Stimulated activated CD8-positive, alpha-beta memory T cell treated with anti-CD3 and anti-CD28 coated beads, Interleukin-7, amount 100 ng/mL, for 24 hours (primary cell): ENCODE data around the gene LHX1.

Experiments
- DNase-seq: peaks from one replicate; pipeline ENCODE4 v3.0.0-alpha.2; 2020; ENCODE audit warnings: low read depth

The LHX1 gene

DNA sequence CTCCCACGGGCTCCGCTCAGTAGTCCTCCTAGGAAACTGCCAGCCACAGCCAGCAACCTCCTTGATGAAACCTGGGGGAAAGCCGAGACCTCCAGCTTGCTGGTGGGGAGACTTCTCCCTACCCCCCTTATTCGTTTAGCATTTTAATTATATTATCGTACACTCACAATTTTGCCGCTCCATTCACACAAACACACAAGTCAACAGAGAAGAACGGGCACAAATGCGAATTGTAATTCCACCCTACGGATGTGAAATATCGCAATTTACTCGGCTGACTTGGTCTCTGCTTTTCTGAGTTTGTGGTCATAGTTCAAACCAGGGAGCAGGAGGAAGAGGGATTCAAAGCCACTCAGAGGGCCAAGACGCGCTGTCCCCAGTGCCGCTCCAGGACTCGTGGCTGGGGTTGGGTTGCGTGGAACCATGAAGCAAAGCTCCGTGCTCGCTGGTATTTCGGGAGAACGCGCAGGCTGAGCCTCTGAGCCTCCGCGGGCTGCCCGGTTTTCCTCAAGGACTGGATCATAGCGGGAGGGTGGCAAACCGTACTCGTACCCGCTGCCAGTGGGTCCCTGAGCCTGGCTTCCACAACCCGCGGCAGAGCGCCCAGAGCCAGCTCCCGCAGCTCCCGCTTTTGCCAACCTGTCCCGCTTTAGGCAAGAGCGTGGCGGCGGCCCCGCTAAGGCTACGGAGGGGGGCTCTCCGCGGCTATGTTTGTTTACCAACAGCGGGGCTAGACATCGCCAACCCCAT, 2.0 kb downstream of the LHX1 start:
- DNase-seq: no peak

DNA sequence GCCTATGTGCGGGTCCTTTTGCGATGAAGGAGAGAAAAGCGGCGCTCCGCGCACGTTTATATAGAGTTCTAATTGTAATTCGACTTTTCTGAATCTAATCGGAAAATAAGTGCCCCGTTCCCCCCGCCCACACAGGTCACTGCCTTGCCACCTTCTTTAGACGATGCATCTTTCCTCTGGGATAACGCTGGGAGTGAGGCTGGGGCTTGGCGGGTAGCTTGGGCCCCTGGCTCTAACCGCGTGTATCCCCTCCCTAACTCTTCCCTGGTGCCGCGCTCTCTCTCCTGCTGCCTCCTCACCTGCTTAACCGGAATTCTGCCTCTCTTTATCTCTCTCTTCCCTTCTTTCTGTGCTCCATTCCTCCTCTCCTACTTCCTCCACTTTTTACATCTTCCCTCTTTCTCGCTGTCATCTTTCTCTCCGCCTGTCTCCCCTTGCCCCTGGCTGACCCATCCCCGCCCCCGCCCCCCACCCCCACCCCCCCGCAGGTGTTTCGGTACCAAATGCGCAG, 2.6 kb downstream of the LHX1 start:
- DNase-seq: no peak

DNA sequence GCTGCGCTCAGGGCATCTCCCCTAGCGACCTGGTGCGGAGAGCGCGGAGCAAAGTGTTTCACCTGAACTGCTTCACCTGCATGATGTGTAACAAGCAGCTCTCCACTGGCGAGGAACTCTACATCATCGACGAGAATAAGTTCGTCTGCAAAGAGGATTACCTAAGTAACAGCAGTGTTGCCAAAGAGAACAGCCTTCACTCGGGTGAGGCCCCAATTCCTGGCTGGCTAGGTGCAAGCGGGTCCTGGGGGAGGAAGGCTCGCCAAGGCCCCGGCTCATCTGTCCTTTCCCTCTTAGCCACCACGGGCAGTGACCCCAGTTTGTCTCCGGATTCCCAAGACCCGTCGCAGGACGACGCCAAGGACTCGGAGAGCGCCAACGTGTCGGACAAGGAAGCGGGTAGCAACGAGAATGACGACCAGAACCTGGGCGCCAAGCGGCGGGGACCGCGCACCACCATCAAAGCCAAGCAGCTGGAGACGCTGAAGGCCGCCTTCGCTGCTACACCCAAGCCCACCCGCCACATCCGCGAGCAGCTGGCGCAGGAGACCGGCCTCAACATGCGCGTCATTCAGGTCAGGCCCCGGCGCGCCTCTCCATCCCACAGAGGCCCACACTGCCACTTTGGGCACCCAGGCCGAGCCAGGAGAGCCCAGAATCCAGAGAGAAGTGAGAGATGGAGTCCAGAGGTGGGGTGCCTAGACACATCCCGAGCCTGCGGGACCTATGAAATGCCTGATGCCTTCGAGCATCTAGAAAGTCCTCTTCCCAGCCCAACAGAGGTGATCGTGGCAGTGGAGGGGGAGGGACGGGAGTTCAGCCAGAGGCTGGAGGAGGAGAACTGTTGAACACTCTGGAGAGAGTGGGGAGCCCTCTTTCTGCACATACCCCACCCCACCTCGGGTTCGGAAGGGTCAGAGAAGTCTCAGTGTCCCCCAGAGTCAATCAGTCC, 3.3 kb downstream of the LHX1 start:
- DNase-seq: no peak

DNA sequence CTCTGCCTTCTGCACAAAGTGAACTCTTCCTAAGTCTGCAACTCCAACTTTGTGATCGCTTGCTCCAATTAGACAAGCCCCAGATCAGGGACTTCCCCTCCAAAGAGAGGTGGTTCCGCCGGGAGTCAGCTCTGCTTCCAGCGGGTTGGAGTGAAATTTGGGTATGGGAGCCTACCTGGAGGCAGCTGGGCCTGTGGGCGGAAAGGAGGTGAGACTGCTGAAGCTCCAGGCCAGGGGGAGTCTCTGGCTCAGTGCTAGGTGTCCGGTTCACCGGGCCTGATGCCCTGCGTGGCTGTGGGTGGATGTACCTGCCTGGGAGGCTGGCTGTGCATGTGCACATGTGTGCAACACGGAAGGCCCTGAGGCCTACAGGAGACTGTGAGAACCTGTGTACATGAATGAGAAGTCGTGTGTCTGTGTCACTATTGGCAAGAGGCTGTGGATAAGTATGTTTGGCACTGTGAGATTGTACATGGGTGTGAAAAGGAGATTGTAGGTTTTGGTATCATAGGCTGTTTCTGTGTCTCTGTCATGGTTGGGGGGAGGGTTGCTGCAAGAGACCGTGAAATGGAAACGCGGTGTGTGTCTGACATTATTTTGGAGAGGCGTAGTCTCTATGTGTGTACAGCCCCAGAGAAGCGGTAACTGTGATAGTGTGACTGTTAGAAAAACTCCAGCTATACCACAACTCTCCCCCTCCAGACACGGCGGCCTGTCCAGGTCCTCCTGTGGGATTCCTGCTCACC, 4.2 kb downstream of the LHX1 start:
- DNase-seq: no peak

DNA sequence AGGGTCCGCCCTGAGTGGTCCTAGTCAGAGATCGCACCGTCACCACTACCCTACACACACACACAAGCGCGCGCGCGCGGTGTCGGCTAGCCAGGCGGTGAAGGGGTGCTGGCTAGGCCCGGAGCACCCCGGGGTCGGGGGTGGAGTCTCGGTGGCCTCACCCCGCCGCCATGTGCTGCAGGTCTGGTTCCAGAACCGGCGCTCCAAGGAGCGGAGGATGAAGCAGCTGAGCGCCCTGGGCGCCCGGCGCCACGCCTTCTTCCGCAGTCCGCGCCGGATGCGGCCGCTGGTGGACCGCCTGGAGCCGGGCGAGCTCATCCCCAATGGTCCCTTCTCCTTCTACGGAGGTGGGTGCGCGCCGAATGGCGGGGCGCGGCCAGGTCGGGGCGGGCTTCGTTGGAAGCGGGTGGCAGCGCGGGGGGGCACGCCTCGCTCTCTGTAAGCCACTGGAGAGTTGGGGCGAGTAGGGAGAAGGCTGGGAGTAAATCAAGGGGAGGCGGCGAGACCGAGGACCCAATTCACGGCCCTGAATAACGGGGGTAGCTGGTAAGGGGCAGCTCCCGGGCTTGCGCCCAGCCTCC, 4.8 kb downstream of the LHX1 start:
- DNase-seq: no peak

DNA sequence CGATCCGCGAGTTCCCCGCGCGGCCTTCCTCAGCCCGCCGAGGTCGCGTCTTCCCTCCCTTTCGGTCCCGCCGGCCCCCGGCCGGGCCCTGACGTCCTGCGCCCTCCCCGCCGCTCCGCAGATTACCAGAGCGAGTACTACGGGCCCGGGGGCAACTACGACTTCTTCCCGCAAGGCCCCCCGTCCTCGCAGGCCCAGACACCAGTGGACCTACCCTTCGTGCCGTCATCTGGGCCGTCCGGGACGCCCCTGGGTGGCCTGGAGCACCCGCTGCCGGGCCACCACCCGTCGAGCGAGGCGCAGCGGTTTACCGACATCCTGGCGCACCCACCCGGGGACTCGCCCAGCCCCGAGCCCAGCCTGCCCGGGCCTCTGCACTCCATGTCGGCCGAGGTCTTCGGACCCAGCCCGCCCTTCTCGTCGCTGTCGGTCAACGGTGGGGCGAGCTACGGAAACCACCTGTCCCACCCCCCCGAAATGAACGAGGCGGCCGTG, 5.4 kb downstream of the LHX1 start:
- no peak for DNase-seq

DNA sequence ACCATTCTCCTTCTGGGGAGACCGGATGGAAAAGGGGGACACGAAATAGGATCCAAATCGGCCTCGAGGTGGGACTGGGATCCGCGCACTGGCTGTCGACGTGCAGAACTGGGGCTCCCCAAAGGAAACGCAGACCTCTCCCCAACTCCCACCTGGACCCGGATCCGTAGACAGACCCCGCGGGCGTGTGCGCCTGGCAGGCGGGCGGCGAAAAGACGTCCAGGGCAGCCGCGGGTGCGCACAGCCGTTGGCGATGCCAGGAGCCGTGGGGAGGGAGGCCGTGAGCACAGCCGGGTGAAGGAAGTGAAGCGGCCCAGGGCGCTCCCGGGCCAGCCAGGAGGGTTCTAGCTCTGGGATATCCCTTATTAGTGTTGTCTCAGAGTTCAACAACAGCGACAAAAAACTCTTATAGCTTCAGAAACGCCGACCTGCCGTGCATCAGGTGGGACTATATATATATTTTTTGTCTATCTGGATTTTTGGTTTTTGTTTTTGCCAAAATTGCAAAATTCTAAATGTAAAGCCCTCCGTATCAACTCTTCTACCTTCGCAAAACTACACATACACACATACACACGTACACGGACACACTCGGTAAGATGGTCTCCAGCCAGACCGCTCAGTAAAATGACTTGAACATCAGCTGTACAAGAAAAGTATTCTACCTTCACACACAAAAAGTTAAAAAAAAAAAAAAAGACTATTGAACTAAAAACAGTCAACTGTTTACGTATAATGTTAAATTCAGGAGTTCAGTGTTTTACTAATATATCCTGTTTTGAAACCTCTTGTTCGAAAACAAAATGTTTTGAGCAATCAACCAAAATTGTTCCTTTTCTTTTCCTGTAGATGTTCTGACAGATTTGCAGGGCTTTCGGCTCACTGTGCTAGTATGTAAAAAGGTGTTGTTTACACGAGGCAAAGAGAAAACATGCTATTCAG, 6.2 kb downstream of the LHX1 start:
- DNase-seq: no peak

DNA sequence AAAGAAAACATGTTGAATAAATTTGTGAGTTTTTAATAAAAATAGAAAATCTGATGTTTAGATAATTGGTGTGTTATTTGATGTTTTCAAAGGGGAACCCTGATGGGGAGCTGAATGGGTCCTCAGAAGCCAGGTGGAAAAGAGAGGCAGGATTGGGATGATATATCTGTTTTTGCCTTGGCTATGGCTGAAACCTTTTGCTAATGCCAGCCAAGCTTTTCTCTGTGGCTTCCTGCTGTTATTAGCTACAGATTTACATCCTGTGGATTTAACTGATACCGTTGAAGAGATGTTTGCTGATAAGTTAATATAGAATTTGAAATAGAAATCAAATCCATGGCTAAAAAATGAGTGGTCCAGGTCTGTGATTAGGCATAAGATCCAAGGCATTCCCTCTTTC, 7.3 kb downstream of the LHX1 start:
- no peak for DNase-seq

DNA sequence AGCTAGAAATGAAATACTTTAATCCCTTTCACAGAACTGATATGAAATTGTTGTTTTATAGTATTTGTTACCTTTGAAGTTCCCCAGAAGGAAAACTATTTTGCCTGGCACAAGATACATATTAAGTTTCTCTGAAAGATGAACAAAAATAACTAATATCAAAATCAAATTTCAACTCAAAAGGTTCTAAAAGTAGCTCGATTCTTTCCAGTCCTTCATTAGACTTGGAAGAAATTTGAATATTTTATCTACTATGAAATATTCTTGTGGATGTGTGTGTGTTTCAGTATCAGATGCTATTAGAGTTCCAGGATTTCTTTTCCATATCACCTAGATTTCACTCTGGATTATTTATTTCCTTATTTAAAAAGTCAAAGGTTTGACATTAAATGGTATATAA, 7.9 kb downstream of the LHX1 start:
- DNase-seq: no peak

DNA sequence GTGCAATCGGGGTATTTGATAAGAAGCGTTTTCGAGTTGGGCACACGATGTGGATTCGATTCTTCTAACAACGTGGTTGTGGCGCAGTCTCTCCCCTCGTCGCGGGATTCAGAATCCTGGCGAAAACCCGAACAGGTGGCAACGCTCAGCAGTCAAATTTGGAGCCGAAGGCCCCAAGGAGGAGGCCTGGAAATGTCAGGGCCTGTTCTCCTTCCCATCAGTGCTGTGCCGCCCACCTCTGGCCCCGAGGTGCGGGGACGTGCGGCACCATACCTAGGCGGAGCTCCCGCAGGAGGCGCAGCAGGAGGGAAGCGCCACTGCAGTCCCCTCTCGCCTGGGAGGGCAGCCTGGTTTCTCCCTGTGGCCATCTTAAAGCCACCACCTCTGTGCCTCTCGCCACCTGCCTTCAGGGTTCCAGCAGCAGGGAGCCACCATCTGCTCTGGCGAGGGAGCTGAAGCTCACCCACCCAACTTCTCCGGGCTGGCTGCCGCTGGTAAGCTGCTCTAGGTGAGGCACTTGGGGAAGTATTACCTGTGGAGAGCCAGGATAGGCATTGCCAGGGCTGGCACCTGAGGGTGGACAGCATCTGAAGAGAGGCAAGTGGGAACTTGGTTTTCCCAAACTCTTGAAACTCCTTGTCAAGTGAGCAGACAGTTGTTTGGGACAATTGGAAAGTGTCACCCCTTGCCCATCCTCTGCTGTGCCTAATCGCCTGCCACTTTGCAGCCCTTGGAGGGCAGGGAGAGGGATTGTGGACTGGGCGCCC, 8.9 kb downstream of the LHX1 start:
- no peak for DNase-seq

DNA sequence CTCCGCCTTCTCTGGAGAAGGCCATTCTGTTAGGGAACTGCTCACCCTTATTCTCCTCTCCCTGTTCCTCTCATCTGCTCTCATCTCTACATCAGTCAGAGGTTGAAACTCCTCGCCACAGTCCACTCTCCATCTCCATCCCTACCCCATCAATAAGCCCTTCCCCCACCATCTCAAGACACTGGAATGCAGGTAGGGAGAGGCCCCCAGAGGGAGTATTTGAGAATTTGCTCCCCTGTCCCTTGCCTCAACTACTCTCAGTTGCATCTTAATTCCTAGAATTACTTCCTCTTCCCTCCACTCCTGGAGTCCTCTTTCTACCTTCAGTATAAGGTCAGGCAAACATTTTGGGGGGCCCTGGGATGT, 9.4 kb downstream of the LHX1 start:
- no peak for DNase-seq

DNA sequence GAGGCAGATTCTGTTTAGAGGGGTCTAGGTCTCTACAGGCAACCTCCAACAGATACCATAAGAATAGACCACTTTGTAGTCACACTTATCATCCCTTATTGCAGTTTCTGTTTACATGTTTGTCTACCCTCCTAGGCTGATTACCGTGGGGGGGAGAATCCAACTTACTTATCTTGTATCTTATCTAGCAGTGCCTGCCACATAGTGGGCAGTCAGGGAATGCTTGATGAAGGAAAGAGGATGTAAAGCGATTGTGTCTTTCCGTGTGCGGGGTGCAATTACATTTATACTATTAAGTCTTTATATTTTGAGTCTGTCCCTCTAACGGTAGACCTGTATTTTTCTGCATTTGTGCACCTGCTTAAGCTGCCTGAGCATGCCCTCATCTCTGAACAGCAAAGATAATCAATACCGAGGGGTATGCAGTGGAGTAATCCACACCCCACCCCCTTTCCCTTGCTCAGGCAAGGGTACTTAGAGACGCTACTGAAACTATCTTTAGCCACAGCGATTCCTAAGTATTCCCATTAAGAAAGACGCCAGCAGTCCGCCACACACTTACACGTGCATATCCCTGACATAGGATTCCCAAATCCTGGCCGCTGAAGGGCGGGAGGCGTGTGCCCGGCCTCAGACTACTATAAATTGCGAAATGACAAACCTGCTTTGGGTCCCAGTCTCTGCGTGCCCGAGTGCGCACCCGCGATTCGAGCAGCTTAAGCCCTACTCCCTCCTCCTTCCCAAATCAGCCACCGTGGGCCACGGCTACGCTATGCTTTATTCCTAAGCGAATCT, 10.8 kb downstream of the LHX1 start:
- DNase-seq: no peak

DNA sequence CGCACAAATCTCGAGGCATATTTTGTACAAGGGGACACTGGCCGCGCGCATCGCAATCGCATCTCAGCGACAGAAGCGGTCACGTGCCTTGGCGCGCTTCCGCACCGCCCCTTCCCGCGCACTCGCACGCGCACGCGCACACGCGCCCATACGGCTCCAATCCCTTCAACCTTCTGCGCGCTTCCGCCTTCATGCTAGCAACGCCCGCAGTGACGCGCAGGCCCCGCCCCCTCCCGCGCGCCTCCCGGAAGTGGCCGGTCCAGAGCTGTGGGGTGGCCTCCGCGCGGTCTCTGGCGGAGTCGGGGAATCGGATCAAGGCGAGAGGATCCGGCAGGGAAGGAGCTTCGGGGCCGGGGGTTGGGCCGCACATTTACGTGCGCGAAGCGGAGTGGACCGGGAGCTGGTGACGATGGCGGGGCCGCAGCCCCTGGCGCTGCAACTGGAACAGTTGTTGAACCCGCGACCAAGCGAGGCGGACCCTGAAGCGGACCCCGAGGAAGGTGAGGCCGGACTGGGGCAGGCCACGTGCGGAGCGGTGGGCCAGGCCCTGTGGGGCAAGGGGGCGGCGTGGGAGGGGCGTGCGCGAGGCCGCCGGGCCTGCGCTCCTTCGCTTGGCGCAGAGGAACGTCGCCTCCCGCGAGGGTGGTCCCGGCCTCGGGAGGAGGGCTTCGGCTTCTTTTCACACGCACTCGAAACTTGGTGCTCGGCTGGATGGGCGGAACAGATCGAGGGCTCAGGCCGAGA, 11.6 kb downstream of the LHX1 start, which contains the start of gene AATF:
Gene AATF (plus strand): TSS at position 238 of the 744 bp plus-strand sequence. CDS start 172 bp downstream, at position 410.
- DNase-seq: peak; percentile 92

DNA sequence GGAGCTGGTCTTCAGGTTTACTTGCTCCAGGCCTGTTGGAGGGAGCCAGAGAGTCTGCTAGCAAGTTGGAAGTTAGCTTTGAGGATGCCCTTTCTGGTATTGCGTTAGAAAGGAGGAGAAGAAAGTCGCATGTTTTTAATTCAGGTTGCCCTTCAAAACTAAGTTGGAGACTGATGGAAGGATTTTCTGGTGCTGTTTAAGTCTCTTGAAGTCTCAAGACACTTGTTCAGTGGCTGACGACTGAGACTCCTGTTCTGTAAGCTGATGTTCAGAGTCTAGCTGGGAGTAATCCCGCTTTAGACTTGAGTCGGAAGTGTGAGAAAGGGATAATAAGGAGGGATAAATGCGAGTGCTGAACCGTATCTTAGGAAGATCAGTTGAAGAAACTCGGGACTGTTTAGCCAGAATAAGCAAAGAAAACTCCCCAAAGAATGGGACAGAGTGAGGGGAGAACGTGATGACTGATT, 12.2 kb downstream of the LHX1 start:
- DNase-seq: no peak

DNA sequence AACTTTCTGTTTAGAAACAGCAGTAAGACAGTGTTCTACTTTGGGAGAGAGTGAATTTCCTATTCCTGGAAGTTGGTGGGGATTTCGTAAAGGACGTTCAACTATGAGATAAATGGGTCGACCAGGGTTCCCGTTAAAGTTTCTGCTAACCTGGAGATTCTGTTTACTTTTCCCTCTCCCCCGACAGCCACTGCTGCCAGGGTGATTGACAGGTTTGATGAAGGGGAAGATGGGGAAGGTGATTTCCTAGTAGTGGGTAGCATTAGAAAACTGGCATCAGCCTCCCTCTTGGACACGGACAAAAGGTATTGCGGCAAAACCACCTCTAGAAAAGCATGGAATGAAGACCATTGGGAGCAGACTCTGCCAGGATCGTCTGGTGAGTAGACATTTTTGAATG, 12.8 kb downstream of the LHX1 start:
- DNase-seq: no peak

DNA sequence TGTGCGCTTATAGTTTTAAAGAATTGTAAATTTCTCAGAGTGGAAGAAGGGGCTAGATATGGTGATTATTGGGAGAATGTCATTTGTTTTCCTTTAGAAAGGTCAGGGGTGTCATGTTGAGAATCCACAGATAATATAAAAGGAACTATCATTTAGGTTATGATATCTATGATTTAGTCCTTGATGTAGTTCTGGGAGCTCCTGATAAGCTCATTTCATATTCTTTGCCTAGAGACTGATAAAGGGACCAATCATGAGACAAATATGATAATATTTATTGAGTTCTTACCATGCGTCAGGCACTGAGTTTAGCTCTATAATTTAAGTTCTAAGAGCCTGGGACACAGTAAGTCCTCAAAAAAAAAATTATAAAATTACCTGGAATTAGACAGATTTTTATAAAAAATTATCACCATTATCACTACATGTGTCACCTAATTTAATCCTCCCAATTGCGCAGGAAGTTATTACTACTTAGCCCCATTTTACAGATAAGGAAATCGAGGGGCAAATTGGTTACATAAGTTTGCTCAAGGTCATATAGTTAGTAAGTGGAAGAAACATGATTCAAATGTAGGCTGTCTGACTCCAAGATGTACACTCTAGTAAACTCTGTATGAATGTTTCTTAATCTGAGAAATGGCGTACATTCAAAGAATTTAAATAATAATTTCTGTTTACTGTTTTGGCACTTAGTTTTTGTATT, 14.0 kb downstream of the LHX1 start:
- no peak for DNase-seq

DNA sequence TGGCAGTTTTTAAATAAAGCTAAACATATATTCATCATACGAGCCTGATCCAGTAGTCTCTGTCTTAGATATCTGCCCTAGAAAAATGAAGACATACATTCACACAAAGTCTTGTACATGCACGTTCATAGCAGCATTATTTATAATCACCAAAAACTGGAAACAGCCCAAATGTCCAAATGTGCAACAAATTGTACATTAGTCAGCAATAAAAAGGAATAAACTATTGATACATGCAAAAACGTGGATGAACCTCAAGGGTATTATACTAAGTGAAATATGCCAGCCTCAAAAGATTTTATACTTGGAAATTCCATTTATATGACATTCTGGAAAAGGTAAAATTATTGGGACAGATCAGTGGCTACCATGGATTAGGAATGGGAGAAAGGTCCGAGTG, 34.2 kb downstream of the LHX1 start:
- no peak for DNase-seq
